GM12892 (cell line): ENCODE results near the gene SLBP.
A peak's percentile ranks its signal among the peaks of the same experiment; 100 is the strongest.

Experiments
- DNase-seq: peaks from one replicate; pipeline ENCODE4 v3.0.0; 2011; ENCODE audit not compliant: insufficient read length
- FAIRE-seq: peaks from 2 replicates; lab custom pipeline; 2011; peaks lifted over from hg19 to GRCh38; lab: Jason Lieb, UNC
- POLR2A ChIP-seq: IDR thresholded peaks from 2 replicates; pipeline ENCODE4 v1.6.1; 2011; ENCODE audit warnings: low read depth, low read length, control low read depth
- POLR2AphosphoS5 ChIP-seq: IDR thresholded peaks from 2 replicates; pipeline ENCODE4 v1.6.1; 2011; ENCODE audit warnings: low read depth, low read length, control low read depth
- TAF1 ChIP-seq: IDR thresholded peaks from 2 replicates; pipeline ENCODE4 v1.6.1; 2011; ENCODE audit warnings: low read depth, mild to moderate bottlenecking, control low read depth, low read length, borderline replicate concordance

SLBP gene

GRCh38 chr4:1736812-1737211, 24.7 kb upstream of the SLBP start:
- no peak for TF ChIP-seq POLR2A
- TF ChIP-seq TAF1: no peak
- TF ChIP-seq POLR2AphosphoS5: no peak
- FAIRE-seq (no peak), DNase-seq (no peak)

GRCh38 chr4:1735215-1735614, 23.1 kb upstream of the SLBP start:
- TF ChIP-seq POLR2A (no peak), POLR2AphosphoS5 (no peak), TAF1 (no peak)
- DNase-seq (no peak), FAIRE-seq (no peak)

DNA sequence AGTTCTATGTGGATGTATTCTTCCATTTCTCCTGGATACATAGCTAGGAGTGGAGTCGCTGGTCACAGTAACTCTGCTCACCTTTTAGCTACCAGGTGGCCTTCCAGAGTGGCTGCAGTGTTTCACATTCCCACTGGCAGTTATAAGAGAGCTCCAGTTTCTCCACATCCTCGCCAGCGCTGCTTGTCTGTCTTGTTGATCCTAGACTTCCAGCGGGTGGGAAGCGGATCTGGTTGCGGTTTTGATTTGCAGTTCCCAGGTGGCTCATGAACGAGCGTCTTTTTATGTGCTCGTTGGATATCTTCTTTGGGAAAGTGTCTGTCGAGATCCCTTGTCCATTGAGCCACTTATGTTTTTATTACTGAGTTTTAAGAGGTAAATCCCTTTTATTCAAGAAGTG, 20.8 kb upstream of the SLBP start:
- TF ChIP-seq TAF1: no peak
- TF ChIP-seq POLR2A: no peak
- no peak; the same call in 1 of the 2 replicates for TF ChIP-seq POLR2AphosphoS5
- DNase-seq (no peak), FAIRE-seq (no peak)

DNA sequence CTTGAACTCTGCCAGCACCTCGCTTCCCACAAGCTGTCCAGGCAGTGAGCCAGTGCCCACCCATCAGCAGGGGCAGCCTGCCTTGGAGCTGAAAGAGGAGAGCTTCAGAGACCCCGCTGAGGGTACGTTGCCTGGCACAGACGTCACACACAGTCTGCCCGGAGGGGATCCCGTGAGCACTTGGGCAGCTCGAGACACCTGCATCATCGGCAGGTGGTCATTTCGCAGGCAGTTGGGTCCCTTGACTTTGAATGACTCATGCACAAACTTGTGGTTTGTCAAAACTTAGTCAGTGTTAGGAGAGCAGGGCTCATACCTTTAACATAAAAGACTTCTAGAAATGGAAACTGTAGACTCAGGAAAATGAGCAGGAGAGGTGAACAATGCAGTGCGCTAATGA, 19.1 kb upstream of the SLBP start:
- TF ChIP-seq POLR2A: no peak
- TF ChIP-seq POLR2AphosphoS5: no peak
- TF ChIP-seq TAF1: no peak
- DNase-seq: no peak
- no peak for FAIRE-seq

GRCh38 chr4:1730532-1731135, 18.5 kb upstream of the SLBP start:
- TF ChIP-seq POLR2AphosphoS5 (no peak), POLR2A (no peak), TAF1 (no peak)
- FAIRE-seq: no peak

GRCh38 chr4:1728061-1728980, 16.2 kb upstream of the SLBP start:
- no peak for DNase-seq

More at GRCh38 chr4:1730532-1731135, 18.5 kb upstream of the SLBP start:
- DNase-seq: no peak

DNA sequence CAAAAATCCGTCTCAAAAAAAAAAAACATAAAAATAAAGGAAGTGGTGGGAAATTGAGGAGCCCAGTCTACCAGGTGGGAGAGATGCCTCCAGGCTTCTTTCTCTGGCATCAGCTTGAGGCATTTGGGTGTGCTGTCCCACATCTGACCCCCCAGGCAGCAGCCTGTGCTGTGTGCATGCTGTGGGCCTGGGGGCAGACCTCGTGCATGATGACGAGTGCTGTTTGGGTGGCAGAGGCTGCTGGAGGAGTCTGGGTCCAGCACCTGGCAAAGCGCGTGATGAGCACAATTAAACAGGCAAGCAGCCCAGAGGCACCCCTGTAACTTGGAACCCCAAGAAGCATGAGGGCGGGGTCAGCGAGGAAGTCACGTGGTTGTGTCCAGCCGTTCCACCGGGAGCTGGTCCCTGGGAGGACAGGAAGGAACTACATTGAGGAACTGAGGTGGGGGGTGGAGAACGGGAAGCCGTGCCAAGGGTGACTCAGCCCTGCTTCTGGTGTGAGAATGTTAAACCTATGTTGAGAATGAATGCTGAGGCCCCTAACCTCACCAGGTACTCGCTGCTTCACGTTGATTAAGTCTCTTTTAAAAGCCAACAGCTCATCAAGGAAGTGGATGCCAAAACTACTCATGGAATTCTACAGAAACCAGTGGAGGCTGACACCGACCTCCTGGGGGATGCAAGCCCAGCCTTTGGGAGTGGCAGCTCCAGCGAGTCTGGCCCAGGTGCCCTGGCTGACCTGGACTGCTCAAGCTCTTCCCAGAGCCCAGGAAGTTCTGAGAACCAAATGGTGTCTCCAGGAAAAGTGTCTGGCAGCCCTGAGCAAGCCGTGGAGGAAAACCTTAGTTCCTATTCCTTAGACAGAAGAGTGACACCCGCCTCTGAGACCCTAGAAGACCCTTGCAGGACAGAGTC, 15.3 kb upstream of the SLBP start:
- FAIRE-seq (no peak), DNase-seq (no peak)
- TF ChIP-seq POLR2A: no peak
- TF ChIP-seq POLR2AphosphoS5: no peak
- TF ChIP-seq TAF1: no peak

More at GRCh38 chr4:1728061-1728980, 16.2 kb upstream of the SLBP start:
- FAIRE-seq: no peak
- TF ChIP-seq POLR2AphosphoS5 (no peak), TAF1 (no peak), POLR2A (no peak)

DNA sequence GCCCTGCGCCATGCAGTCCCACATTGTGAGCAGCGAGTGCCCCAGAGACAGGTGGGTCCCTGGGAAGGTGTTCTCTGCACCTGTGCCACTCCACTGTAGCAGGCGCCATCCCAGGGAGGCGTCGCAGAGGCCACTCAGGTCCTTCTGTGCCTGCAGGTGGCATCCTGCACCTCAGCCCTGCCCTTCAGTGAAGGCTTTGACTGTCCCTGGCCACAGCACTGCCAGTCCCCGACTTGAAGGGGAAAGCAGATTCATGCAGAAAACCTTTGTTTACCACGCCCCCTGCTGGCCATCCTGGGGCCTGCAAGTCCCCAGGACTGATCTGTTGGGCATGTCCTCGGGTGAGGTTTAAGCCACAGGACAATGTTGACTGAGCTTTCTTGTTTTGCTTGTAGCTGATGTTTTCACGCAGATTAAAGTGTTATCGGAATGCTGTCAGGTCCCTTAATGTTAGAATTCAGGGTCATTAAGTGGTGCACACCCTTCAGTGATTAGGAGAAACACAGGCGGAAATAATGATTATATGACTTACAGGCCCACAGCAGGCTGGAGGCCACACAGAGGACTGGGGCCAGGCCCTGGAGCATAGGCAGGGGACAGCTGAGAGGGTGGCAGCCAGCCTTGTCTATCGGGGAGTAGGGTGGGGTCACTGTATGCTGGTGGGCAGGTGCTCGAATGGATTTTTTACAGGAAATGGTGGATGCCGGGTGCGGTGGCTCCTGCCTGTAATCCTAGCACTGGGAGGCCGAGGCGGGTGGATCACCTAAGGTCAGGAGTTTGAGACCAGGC, 14.2 kb upstream of the SLBP start:
- TF ChIP-seq POLR2AphosphoS5 (no peak), TAF1 (no peak), POLR2A (no peak)
- FAIRE-seq (peak; percentile 92), DNase-seq (peak; percentile 74)

GRCh38 chr4:1725521-1725920, 13.4 kb upstream of the SLBP start:
- no peak for TF ChIP-seq POLR2A
- no peak for TF ChIP-seq POLR2AphosphoS5
- TF ChIP-seq TAF1: no peak

DNA sequence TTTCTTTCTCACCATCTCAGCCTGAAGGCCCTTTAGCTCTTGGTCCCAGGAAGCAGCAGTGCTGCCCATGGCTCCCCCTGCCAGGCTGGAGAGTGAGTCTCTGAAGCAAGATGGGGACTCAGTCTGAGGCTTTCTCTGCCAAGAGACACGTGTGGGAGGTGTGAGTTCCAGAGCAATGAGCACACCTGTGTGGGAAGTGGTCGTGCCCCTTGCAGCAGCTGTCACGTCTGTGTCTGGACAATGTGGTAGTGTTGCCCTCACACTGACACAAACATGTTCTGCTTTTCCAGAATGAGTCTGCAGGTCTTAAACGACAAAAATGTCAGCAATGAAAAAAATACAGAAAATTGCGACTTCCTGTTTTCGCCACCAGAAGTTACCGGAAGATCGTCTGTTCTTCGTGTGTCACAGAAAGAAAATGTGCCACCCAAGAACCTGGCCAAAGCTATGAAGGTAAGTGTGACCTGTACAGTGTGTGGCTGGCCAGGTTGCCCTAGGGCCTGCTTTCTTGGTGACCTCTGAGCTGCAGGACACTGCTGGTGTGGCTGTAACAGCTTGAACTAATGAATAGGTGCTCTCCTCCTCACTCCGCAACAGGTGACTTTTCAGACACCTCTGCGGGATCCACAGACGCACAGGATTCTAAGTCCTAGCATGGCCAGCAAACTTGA, 11.1 kb upstream of the SLBP start:
- DNase-seq: no peak
- peak; percentile 73 for FAIRE-seq
- TF ChIP-seq POLR2AphosphoS5 (no peak; the same call in 1 of the 2 replicates), POLR2A (no peak), TAF1 (no peak; the same call in 1 of the 2 replicates)

More at GRCh38 chr4:1725521-1725920, 13.4 kb upstream of the SLBP start:
- DNase-seq (no peak), FAIRE-seq (no peak)
